ENCODE data around the gene METTL14.
"Not testable (repeated sequence)": the region's sequence is repeated elsewhere in the genome, so short reads cannot be mapped to it uniquely, and the experiment has no call there.

METTL14 gene

DNA sequence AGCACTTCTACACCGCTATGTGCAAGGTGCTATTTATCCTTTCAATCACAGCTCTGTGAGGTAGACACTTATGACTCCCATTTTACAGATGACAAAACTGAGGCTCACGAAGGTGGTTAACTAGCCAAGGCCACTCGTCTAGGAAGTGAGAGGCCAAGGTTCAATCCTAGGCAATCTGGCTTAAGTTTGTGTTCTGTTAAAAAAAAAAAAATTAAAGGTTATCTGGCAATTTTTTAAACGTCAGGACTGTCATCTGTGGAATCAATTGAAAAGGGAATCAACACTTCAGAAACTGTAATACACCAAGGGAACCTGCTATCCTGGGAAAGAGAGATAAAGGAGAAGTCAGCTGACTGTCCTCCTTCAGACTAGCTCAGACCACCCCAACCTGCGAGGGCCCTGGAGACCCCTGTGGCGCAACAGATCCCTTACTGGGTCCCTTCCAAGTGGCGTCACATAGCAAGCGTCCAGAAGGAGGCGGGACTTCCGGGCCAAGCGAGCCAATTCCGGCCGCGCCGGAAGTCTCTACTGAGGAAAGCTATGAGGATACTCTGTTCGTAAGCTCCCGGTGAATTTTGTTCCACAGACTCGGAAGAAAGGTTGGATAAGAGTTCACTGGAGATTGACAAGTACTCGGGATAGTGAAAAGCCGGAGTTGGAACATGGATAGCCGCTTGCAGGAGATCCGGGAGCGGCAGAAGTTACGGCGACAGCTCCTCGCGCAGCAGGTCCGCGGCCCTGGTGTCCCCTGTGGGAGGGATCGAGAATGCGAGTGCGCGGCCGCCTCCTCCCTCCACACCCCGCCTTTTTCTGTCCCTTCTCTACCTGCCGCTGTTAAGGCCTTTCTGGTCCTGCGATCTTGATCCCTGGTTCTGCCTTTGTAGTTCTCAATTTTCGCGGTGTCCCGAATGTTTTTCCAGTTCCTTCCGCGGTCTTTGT, at the start of gene METTL14:
TSS of gene METTL14 (plus strand) at position 520 of the 939 bp plus-strand sequence. CDS start at position 663, 143 bp downstream.
- DNase-seq, result peak; percentile 81

- DNase-seq, result not testable (repeated sequence)
These were observed 49.1 kb upstream of the METTL14 start for GRCh38 chr4:118636126-118636525.

GRCh38 chr4:118664665-118665064, 20.5 kb upstream of the METTL14 start:
- not testable (repeated sequence) for DNase-seq

GRCh38 chr4:118669220-118669619, 16.0 kb upstream of the METTL14 start:
- not testable (repeated sequence) for DNase-seq

- not testable (repeated sequence) for DNase-seq
These were observed 14.2 kb upstream of the METTL14 start for GRCh38 chr4:118670968-118671367.

DNA sequence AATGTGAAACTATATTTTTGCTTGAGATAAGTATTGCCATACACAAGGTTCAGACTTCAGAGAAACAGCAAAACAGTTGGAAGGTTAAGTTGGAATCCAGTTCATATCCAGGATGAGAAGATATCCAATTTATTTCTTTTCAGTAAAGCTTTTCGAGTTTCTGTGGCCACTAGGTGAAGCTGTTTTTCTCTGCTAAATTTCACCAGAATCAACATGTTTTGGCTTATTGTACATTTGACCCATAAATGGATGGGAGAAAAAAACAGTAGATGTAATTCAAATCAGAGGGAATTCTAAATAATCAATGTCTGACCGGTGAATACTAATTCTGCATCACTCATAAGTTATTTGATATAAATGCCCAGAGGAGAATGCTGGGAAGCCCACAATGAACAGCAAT, 9.1 kb upstream of the METTL14 start:
- DNase-seq, result no peak

- no peak for DNase-seq
These were observed 4.4 kb upstream of the METTL14 start for GRCh38 chr4:118680808-118681207.

DNA sequence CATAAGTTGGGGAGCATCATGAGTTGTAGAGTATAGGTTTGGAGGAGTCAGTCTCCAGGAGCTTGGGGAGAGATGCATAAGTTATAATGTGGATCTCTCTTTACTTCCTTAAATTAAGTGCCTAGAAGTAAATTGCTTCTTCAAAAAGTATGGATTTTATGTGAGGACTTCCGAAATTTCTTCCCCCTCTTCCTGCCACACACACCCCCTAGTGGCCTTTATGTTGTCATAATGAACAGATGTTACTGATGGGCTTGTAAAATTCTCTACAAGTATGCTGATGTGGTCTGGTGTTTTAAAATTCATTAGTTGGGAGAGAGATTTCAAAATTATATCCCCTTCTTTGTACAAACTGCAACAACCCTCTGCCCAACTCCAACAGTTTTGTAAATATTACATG, 2.3 kb upstream of the METTL14 start:
- DNase-seq, result no peak

- peak; percentile 18 for DNase-seq
These were observed 1.7 kb upstream of the METTL14 start for GRCh38 chr4:118683513-118683912.

- no peak for DNase-seq
These were observed 17.9 kb downstream of the METTL14 start for GRCh38 chr4:118703118-118703517.

DNA sequence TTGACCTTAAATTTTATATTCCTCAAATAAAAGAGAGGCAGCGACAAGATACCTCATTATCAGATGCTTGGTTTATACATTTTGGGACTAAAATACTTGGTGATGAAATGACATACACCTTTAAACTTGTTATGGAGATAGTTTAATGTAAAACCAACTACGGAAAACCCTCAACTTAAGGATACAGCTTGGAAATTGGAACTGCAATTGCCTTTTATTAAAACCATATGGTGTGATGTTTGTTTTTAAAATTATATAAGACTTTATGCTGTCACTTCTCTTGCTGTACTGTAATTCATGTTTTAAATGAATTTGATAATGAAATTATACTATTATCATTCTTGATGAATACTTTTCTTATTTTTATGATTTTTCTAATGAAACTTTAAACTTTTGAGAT, 25.9 kb downstream of the METTL14 start:
- no peak for DNase-seq

DNA sequence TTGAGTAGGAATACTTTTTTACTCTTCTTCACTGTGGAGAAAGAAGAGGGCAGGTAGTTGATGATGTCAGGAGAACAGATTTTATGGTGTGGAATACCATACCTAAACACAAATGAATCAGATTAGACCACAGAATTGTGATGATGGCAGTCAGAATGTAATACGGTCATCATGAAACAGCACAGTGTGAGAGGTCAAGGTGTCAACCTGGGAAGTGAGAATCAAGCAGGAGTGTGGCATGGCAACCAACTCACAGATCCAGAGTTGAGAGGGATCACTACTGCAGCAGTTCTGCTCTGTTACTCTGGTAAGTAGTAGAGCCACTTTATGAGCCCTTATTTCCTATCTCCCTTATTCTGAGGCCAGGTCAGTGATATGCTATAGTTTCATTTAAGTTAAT, 27.7 kb downstream of the METTL14 start:
- DNase-seq, result no peak

DNA sequence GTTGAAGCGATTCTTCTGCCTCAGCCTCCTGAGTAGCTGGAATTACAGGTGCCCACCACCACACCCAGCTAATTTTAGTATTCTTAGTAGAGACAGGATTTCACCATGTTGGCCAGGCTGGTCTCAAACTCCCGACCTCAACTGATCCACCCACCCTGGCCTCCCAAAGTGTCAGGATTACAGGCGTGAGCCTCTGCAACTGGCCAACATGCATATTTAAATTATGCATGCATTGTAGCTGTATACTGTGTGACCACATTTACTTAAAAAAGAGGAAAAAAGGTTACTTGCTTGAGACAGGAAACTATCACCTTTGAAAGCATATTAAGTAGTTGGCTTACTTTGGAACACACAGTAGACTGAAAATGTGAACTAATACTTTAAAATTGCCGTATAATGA, 29.5 kb downstream of the METTL14 start:
- DNase-seq, result no peak

DNA sequence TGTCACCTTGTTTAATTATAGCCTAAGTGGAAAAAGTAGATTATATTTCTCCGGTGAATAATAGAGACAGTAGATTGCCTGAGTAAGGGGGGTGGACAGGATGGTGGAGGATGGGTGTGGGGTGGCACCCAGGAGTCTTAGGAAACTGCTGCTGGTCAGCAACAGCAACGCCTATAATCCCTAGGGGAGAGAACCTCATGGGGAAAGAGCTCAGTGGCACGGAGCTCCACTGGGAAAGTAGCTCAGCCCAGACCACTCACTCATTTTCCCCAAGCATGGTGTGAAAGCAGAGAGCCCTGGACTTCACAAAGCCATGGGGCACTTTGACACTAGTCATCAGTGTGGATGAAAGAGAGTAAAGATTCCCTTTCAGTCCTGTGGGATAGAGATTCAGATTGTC, 31.1 kb downstream of the METTL14 start:
- no peak for DNase-seq

DNA sequence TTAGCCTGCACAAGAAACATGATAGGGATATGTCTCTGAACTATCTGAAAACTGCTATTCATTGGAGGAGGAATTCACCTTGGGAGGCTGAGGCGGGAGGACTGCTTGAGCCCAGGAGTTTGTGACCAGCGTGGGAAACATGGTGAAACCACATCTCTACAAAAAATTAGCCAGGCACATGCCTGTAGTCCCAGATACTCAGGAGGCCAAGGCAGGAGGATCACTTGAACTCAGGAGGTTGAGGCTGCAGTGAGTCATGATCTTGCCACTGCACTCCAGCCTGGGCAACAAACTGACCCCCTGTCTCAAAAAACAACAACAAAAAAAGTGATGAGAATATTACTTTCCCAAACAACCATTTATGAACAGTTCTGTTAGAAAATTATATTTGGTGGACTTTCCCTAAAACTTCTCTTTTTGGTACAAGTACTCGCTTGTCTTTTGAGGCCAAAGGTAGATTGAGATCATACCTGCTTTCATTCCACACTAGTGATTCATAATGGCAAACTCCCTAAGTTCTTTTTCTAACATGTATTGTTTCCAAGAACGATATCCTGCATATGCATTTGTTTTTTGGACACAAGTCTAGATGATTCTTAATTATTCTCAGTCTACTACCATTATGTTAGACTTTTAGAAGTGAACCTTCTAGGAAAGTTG, 33.4 kb downstream of the METTL14 start:
- DNase-seq, result no peak

DNA sequence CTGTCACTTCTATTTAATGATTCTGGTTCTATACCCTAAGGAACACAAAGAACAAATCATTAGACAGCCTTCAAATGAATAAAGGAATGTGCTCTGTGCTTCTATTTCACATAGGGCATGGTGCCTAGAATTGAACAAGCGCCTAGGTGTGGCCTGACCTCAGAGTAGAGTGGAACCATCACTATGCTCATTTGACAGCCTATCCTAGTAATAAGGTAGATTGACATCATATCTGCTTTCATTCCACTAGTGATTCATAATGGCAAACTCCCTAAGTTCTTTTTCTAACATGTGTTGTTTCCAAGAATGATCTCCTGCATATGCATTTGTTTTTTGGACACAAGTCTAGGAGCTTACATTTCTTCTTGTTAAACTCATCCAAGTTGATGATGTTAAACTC, 36.6 kb downstream of the METTL14 start:
- DNase-seq, result no peak

GRCh38 chr4:118723369-118723768, 38.2 kb downstream of the METTL14 start:
- no peak for DNase-seq

DNA sequence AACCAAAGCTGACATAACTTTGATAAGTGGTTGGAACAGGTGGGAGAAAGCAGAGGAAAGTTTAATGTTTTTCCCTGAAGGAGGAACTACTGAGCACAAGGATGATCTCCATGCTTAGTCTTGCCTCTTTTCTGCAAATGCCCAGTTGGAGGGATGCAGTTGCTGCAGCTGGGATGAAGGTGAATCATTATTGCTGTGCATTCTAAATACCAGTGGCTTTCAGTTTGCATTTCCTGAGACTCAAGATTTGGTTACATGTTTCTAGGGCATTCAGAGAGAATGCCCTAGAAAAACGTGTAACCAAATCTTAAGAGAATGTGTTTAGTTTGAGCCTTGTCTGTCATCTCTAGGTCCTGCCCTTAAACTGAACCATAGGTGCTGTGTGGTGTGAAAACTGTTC, 42.2 kb downstream of the METTL14 start:
- DNase-seq, result no peak

GRCh38 chr4:118729287-118730286, 44.4 kb downstream of the METTL14 start:
- peak; percentile 27 for DNase-seq

DNA sequence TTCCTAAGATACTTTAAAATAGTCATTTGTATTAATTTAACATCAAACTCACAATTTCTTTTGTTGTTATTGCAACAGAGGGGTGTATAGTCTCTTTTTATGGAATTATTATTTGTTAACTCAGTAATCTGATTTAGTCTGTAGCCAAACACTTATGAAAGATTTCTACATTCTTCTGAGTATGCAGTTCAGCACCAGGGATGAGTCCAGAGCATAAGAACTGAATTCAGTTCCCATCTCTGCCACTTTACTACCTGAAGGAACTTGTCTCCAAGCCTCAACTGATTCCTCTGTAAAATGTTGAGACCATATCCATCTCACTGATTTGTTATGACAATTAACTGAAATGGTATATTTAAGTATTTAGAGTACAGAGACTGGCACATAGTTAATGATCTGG, 45.5 kb downstream of the METTL14 start:
- DNase-seq, result no peak

DNA sequence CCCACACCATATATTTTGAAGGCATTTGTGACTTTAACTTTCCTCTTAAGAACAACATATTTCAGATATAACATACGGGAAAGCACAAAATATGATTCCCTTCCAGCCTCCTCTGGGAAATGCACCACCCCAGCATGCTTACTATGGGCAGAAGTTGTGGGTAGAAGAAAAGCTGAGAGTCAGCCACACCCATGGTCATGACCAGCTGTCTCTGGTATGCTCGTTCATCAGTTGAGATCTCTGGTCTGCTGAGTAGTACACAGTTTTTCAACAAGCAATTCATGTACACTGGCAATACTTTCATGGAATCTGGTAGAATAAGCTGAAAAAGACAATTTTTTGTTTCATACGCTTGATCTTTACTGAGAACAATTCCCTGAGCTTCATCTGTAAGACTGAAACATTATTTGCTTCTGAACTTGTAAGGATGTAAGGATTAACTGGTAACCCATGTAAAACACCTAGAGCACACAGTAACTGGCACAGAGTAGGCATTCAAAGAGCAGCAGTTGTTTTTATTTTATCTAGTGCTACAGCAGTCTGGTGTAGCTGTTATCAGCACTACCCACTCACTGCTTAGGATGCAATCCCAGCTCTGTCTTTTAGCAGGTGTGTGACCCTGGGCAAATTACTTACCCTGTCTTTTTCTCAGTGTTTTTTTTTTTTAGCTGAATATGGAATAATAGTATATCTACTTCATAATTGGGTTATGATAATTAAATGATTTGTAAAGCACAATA, 47.6 kb downstream of the METTL14 start:
- peak; percentile 26 for DNase-seq
